ENCODE results near the gene GMPPA.

GMPPA gene

GRCh38 chr2:219517954-219518778 is 19.5 kb downstream of the GMPPA start:
- H3K79me1 ChIP-seq (ENCODE audit: low read depth, low read length) = no peaks in the 10 kb centered on the region
- no peak overlapping the region for H2AK5ac ChIP-seq (ENCODE audit: low read depth, low read length)
- no peak overlapping the region for H3K18ac ChIP-seq (ENCODE audit: low read length)
- DNase-seq (ENCODE audit: low spot score) = no peak
- no peak overlapping the region for H2BK15ac ChIP-seq (ENCODE audit: low read length)
- no peak overlapping the region for H3K14ac ChIP-seq (ENCODE audit: low read length)
- no peak overlapping the region for H3K27ac ChIP-seq (replicated peaks; ENCODE audit: low read length)
- no peak overlapping the region for H2BK12ac ChIP-seq (ENCODE audit: low read length)
- H2BK120ac ChIP-seq (ENCODE audit: low read depth, low read length) = no peak overlapping the region
- H2AFZ ChIP-seq (ENCODE audit: low read length) = no peak overlapping the region
- H3K4me1 ChIP-seq (ENCODE audit: control insufficient read depth in 2 of 2, insufficient read depth in 1 of 2, low read depth in 1 of 2, low read length in 2 of 2) = peaks cover 28 to 30% of the 10 kb centered on the region in 2 donors
- H3K23ac ChIP-seq (ENCODE audit: low read depth, low read length, poor library complexity) = peak overlapping the region; percentile 16
- WGBS, 2 donors (ENCODE audit: extremely low coverage in 2 of 2, insufficient read length in 2 of 2, insufficient replicate concordance in 1 of 2) = no CpG with 5 or more reads among the region's 10 CpGs
- no peak overlapping the region for H4K8ac ChIP-seq (ENCODE audit: low read depth, low read length)
- no peak overlapping the region for H3K4me3 ChIP-seq (ENCODE audit: low read length in 2 of 2)
- no peak overlapping the region for H3K4me2 ChIP-seq (ENCODE audit: insufficient read depth, low read length, poor library complexity, severe bottlenecking)
- no peaks in the 10 kb centered on the region for H3K36me3 ChIP-seq (replicated peaks in 1 of 2; ENCODE audit: control insufficient read depth in 2 of 2, insufficient read depth in 2 of 2, low read length in 2 of 2)
- H3K27me3 ChIP-seq (ENCODE audit: control insufficient read depth in 3 of 3, insufficient read depth in 3 of 3, low read depth in 1 of 3, low read length in 3 of 3) = peaks cover under 1 to 81% (median 37%) of the 10 kb centered on the region in 3 experiments
- no peaks in the 10 kb centered on the region for H3K9me3 ChIP-seq (replicated peaks in 1 of 2; ENCODE audit: control insufficient read depth in 2 of 2, insufficient read depth in 1 of 2, low read depth in 1 of 2, low read length in 2 of 2)
- no peak overlapping the region for H2BK5ac ChIP-seq (ENCODE audit: low read length)
- no peak overlapping the region for H3K4ac ChIP-seq (ENCODE audit: low read length)
- H4K91ac ChIP-seq (ENCODE audit: low read depth, low read length, poor library complexity) = no peak overlapping the region
- no peak overlapping the region for H3K9ac ChIP-seq (ENCODE audit: low read depth, low read length, poor library complexity)

- Histone ChIP-seq H3K4ac (ENCODE audit: low read length) (no peak overlapping the region), H3K36me3 (replicated peaks in 1 of 2; ENCODE audit: control insufficient read depth in 2 of 2, insufficient read depth in 2 of 2, low read length in 2 of 2) (no peaks in the 10 kb centered on the region), H4K8ac (ENCODE audit: low read depth, low read length) (no peak overlapping the region), H3K4me2 (ENCODE audit: insufficient read depth, low read length, poor library complexity, severe bottlenecking) (no peak overlapping the region), H3K9ac (ENCODE audit: low read depth, low read length, poor library complexity) (peak overlapping the region; percentile 47), H3K27me3 (ENCODE audit: control insufficient read depth in 3 of 3, insufficient read depth in 3 of 3, low read depth in 1 of 3, low read length in 3 of 3) (peaks cover 4 to 81% (median 37%) of the 10 kb centered on the region in 3 experiments), H2BK120ac (ENCODE audit: low read depth, low read length) (no peak overlapping the region), H2AFZ (ENCODE audit: low read length) (no peak overlapping the region), H2BK5ac (ENCODE audit: low read length) (no peak overlapping the region), H3K9me3 (replicated peaks in 1 of 2; ENCODE audit: control insufficient read depth in 2 of 2, insufficient read depth in 1 of 2, low read depth in 1 of 2, low read length in 2 of 2) (no peaks in the 10 kb centered on the region), H3K4me3 (ENCODE audit: low read length in 2 of 2) (no peak overlapping the region), H3K79me1 (ENCODE audit: low read depth, low read length) (no peaks in the 10 kb centered on the region), H3K18ac (ENCODE audit: low read length) (no peak overlapping the region), H2AK5ac (ENCODE audit: low read depth, low read length) (no peak overlapping the region), H3K14ac (ENCODE audit: low read length) (no peak overlapping the region), H2BK15ac (ENCODE audit: low read length) (no peak overlapping the region), H3K27ac (replicated peaks; ENCODE audit: low read length) (no peak overlapping the region), H2BK12ac (ENCODE audit: low read length) (no peak overlapping the region), H3K4me1 (ENCODE audit: control insufficient read depth in 2 of 2, insufficient read depth in 1 of 2, low read depth in 1 of 2, low read length in 2 of 2) (peaks cover 22% of the 10 kb centered on the region in 2 donors), H4K91ac (ENCODE audit: low read depth, low read length, poor library complexity) (no peak overlapping the region), H3K23ac (ENCODE audit: low read depth, low read length, poor library complexity) (no peak overlapping the region)
- no peak for DNase-seq (ENCODE audit: low spot score)
- no CpG with 5 or more reads among the region's 9 CpGs for WGBS, 2 donors (ENCODE audit: extremely low coverage in 2 of 2, insufficient read length in 2 of 2, insufficient replicate concordance in 1 of 2)
These were observed 20.8 kb downstream of the GMPPA start for GRCh38 chr2:219519526-219519916.

- H4K8ac ChIP-seq (ENCODE audit: low read depth, low read length) = no peak overlapping the region
- no peak for DNase-seq (ENCODE audit: low spot score)
- peak overlapping the region; percentile 90 for H2AK5ac ChIP-seq (ENCODE audit: low read depth, low read length)
- H3K9ac ChIP-seq (ENCODE audit: low read depth, low read length, poor library complexity) = no peak overlapping the region
- H2BK5ac ChIP-seq (ENCODE audit: low read length) = no peak overlapping the region
- H2AFZ ChIP-seq (ENCODE audit: low read length) = no peak overlapping the region
- H3K23ac ChIP-seq (ENCODE audit: low read depth, low read length, poor library complexity) = no peak overlapping the region
- no peak overlapping the region for H3K4me2 ChIP-seq (ENCODE audit: insufficient read depth, low read length, poor library complexity, severe bottlenecking)
- H3K79me1 ChIP-seq (ENCODE audit: low read depth, low read length) = no peaks in the 10 kb centered on the region
- H4K91ac ChIP-seq (ENCODE audit: low read depth, low read length, poor library complexity) = no peak overlapping the region
- no peak overlapping the region for H3K4ac ChIP-seq (ENCODE audit: low read length)
- H2BK15ac ChIP-seq (ENCODE audit: low read length) = no peak overlapping the region
- no peak overlapping the region for H3K4me3 ChIP-seq (ENCODE audit: low read length in 2 of 2)
- no peak overlapping the region for H3K27ac ChIP-seq (replicated peaks; ENCODE audit: low read length)
- WGBS, 2 donors (ENCODE audit: extremely low coverage in 2 of 2, insufficient read length in 2 of 2, insufficient replicate concordance in 1 of 2) = no CpG with 5 or more reads among the region's 8 CpGs
- H3K9me3 ChIP-seq (replicated peaks in 1 of 2; ENCODE audit: control insufficient read depth in 2 of 2, insufficient read depth in 1 of 2, low read depth in 1 of 2, low read length in 2 of 2) = no peaks in the 10 kb centered on the region
- H2BK12ac ChIP-seq (ENCODE audit: low read length) = no peak overlapping the region
- H3K18ac ChIP-seq (ENCODE audit: low read length) = peak overlapping the region; percentile 20
- peaks cover 20 to 22% of the 10 kb centered on the region in 2 donors for H3K4me1 ChIP-seq (ENCODE audit: control insufficient read depth in 2 of 2, insufficient read depth in 1 of 2, low read depth in 1 of 2, low read length in 2 of 2)
- H3K14ac ChIP-seq (ENCODE audit: low read length) = no peak overlapping the region
- no peak overlapping the region for H2BK120ac ChIP-seq (ENCODE audit: low read depth, low read length)
- H3K27me3 ChIP-seq (ENCODE audit: control insufficient read depth in 3 of 3, insufficient read depth in 3 of 3, low read depth in 1 of 3, low read length in 3 of 3) = peaks cover 4 to 81% (median 35%) of the 10 kb centered on the region in 3 experiments
- H3K36me3 ChIP-seq (replicated peaks in 1 of 2; ENCODE audit: control insufficient read depth in 2 of 2, insufficient read depth in 2 of 2, low read length in 2 of 2) = no peaks in the 10 kb centered on the region
These were observed 21.4 kb downstream of the GMPPA start for GRCh38 chr2:219520079-219520478.

- Histone ChIP-seq H3K4me1 (ENCODE audit: control insufficient read depth in 2 of 2, insufficient read depth in 1 of 2, low read depth in 1 of 2, low read length in 2 of 2) (peaks cover 32% of the 10 kb centered on the region in 2 donors), H2AK5ac (ENCODE audit: low read depth, low read length) (peak overlapping the region; percentile 72), H3K4ac (ENCODE audit: low read length) (no peak overlapping the region), H4K91ac (ENCODE audit: low read depth, low read length, poor library complexity) (no peak overlapping the region), H3K27me3 (ENCODE audit: control insufficient read depth in 3 of 3, insufficient read depth in 3 of 3, low read depth in 1 of 3, low read length in 3 of 3) (peaks cover 4 to 74% (median 30%) of the 10 kb centered on the region in 3 experiments), H2AFZ (ENCODE audit: low read length) (peak overlapping the region; percentile 62), H3K23ac (ENCODE audit: low read depth, low read length, poor library complexity) (no peak overlapping the region), H3K9ac (ENCODE audit: low read depth, low read length, poor library complexity) (peak overlapping the region; percentile 57), H3K79me1 (ENCODE audit: low read depth, low read length) (no peaks in the 10 kb centered on the region), H4K8ac (ENCODE audit: low read depth, low read length) (no peak overlapping the region), H2BK120ac (ENCODE audit: low read depth, low read length) (no peak overlapping the region), H3K27ac (replicated peaks; ENCODE audit: low read length) (no peak overlapping the region), H3K4me2 (ENCODE audit: insufficient read depth, low read length, poor library complexity, severe bottlenecking) (peak overlapping the region; percentile 26), H3K4me3 (ENCODE audit: low read length in 2 of 2) (no peak overlapping the region), H2BK15ac (ENCODE audit: low read length) (peak overlapping the region; percentile 20), H3K9me3 (replicated peaks in 1 of 2; ENCODE audit: control insufficient read depth in 2 of 2, insufficient read depth in 1 of 2, low read depth in 1 of 2, low read length in 2 of 2) (no peaks in the 10 kb centered on the region), H3K18ac (ENCODE audit: low read length) (peak overlapping the region; percentile 89), H2BK5ac (ENCODE audit: low read length) (no peak overlapping the region), H3K14ac (ENCODE audit: low read length) (peak overlapping the region; percentile 61), H2BK12ac (ENCODE audit: low read length) (no peak overlapping the region), H3K36me3 (replicated peaks in 1 of 2; ENCODE audit: control insufficient read depth in 2 of 2, insufficient read depth in 2 of 2, low read length in 2 of 2) (no peaks in the 10 kb centered on the region)
- WGBS, 2 donors (ENCODE audit: extremely low coverage in 2 of 2, insufficient read length in 2 of 2, insufficient replicate concordance in 1 of 2) = no CpG with 5 or more reads among the region's 14 CpGs
- no peak for DNase-seq (ENCODE audit: low spot score)
These were observed 22.6 kb downstream of the GMPPA start for GRCh38 chr2:219521066-219521880.
